WTC11 (cell line): ENCODE measurements around the gene TMPRSS11F. TPM values are rescaled to one million over a fixed set of nuclear protein-coding genes. Genes with fewer than 3 reads are reported as not detected.

Experiments used
- ATAC-seq: fragments of 200-7000 bp; cut with Tn5 transposase; 2 replicates; pipeline ENCODE4 v1.10.0; 2021; ENCODE audit warnings: mild to moderate bottlenecking, moderate library complexity
- CTCF ChIA-PET: fragments of 300-600 bp; sonication (Branson Sonifier 250); formaldehyde crosslinking; loops from one replicate; lab custom pipeline; 2021; ENCODE audit warnings: antibody characterized with exemption; lab: Charles Lee
- POLR2A ChIA-PET: fragments of 350-600 bp; sonication (Branson Sonifier 250); formaldehyde crosslinking; loops from one replicate; lab custom pipeline; 2021; ENCODE audit warnings: antibody characterized with exemption; lab: Charles Lee
- DNase-seq: peaks from one replicate; pipeline ENCODE4 v3.0.0; 2021; ENCODE audit warnings: low spot score
- H3K27ac Mint-ChIP-seq: 2 replicates; pipeline ENCODE4 v1.8.0; 2021; ENCODE audit warnings: mixed read lengths
- H3K27me3 Mint-ChIP-seq: 2 replicates; pipeline ENCODE4 v1.8.0; 2021; ENCODE audit warnings: low read depth, mild to moderate bottlenecking, moderate library complexity, mixed read lengths
- H3K36me3 Mint-ChIP-seq: 2 replicates; pipeline ENCODE4 v1.8.0; 2021; ENCODE audit warnings: mixed read lengths
- H3K4me1 Mint-ChIP-seq: 2 replicates; pipeline ENCODE4 v1.8.0; 2022; ENCODE audit warnings: mixed read lengths
- H3K4me3 Mint-ChIP-seq: 2 replicates; pipeline ENCODE4 v1.8.0; 2021; ENCODE audit warnings: mild to moderate bottlenecking, moderate library complexity, mixed read lengths
- H3K9me3 Mint-ChIP-seq: 2 replicates; pipeline ENCODE4 v1.8.0; 2021; ENCODE audit warnings: mixed read lengths
- ESRRA ChIP-seq: sonication (generic); formaldehyde crosslinking; IDR thresholded peaks from 2 replicates; pipeline ENCODE4 v1.8.1; 2022; ENCODE audit warnings: mild to moderate bottlenecking, missing genetic modification reagents, borderline replicate concordance
- FOXJ3 ChIP-seq: sonication (generic); formaldehyde crosslinking; IDR thresholded peaks from 2 replicates; pipeline ENCODE4 v1.9.0; 2021; ENCODE audit warnings: missing genetic modification reagents, mild to moderate bottlenecking, borderline replicate concordance
- KAT7 ChIP-seq: sonication (generic); formaldehyde crosslinking; IDR thresholded peaks from 2 replicates; pipeline ENCODE4 v1.8.1; 2023; ENCODE audit warnings: missing genetic modification reagents, mild to moderate bottlenecking, borderline replicate concordance
- MYBL2 ChIP-seq: sonication (generic); formaldehyde crosslinking; IDR thresholded peaks from 2 replicates; pipeline ENCODE4 v1.8.1; 2023; ENCODE audit warnings: mild to moderate bottlenecking, moderate library complexity, missing genetic modification reagents
- SP1 ChIP-seq: sonication (generic); formaldehyde crosslinking; conservative IDR thresholded peaks from 2 replicates; pipeline ENCODE4 v1.8.1; 2022; ENCODE audit warnings: missing genetic modification reagents
- TEAD1 ChIP-seq: sonication (generic); formaldehyde crosslinking; IDR thresholded peaks from 2 replicates; pipeline ENCODE4 v1.8.0; 2022; ENCODE audit warnings: mild to moderate bottlenecking, missing genetic modification reagents
- TEAD4 ChIP-seq: sonication (generic); formaldehyde crosslinking; IDR thresholded peaks from 2 replicates; pipeline ENCODE4 v1.8.0; 2022; ENCODE audit warnings: mild to moderate bottlenecking, missing genetic modification reagents
- ZNF263 ChIP-seq: sonication (generic); formaldehyde crosslinking; IDR thresholded peaks from 2 replicates; pipeline ENCODE4 v1.8.1; 2022; ENCODE audit warnings: low read depth, mild to moderate bottlenecking, moderate library complexity, missing genetic modification reagents
- ZNF396 ChIP-seq: fragments of 250-450 bp; sonication (Bioruptor Pico); IDR thresholded peaks from 2 replicates; pipeline ENCODE4 v1.8.0; 2021; ENCODE audit warnings: mild to moderate bottlenecking, moderate library complexity, borderline replicate concordance
- total RNA-seq: library from RNA; stranded (reverse); gene quantifications from 3 replicates; pipeline ENCODE4 v1.2.3, GENCODE V29; 2021
- TF ChIP-seq, protein P1 (sequence below): sonication (generic); formaldehyde crosslinking; IDR thresholded peaks from 2 replicates; pipeline ENCODE4 v1.8.0; 2023; ENCODE audit warnings: missing genetic modification reagents, mild to moderate bottlenecking, borderline replicate concordance
- TF ChIP-seq, protein P2 (sequence below): sonication (generic); formaldehyde crosslinking; IDR thresholded peaks from 2 replicates; pipeline ENCODE4 v1.8.1; 2022; ENCODE audit warnings: mild to moderate bottlenecking, moderate library complexity, missing genetic modification reagents
- TF ChIP-seq, protein P3 (sequence below): sonication (generic); formaldehyde crosslinking; conservative IDR thresholded peaks from 2 replicates; pipeline ENCODE4 v1.8.1; 2023; ENCODE audit warnings: mild to moderate bottlenecking, low read depth, missing genetic modification reagents, moderate library complexity
- TF ChIP-seq, protein P4 (sequence below): fragments of 250-450 bp; sonication (Bioruptor Pico); IDR thresholded peaks from 2 replicates; pipeline ENCODE4 v1.9.0; 2021; ENCODE audit warnings: mild to moderate bottlenecking, borderline replicate concordance
- TF ChIP-seq, protein P5 (sequence below): sonication (generic); formaldehyde crosslinking; IDR thresholded peaks from 2 replicates; pipeline ENCODE4 v1.8.1; 2022; ENCODE audit warnings: low read depth, missing genetic modification reagents, borderline replicate concordance

The TMPRSS11F gene
- total RNA-seq, 1 experiment from 2014 or later, result not detected

DNA sequence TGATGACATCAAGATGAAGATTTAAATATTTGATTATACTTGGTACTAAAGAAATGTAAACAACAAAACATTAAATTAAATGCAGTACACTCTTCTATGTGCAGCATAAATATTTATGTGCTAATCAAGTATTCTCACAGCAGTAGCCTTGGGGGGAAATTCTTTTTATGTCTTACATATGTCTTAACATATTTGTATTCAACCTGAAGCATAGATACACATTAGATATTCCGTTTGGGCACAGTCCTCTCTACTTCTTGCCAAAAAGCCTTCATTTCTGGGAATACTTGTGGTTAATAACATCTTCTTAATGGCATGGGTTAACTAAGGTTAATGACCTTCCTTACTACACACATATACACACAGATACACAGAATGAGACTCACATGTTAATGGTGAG, 19.8 kb downstream of the TMPRSS11F start:
- CTCF ChIA-PET, result no interaction called here
- ATAC-seq (no peak), DNase-seq (no peak)
- Mint-ChIP-seq H3K9me3 (no peaks in the 10 kb centered on the region), H3K27ac (no peak overlapping the region), H3K36me3 (no peaks in the 10 kb centered on the region), H3K4me1 (peaks cover 8% of the 10 kb centered on the region)
- TF ChIP-seq, protein P1, sequence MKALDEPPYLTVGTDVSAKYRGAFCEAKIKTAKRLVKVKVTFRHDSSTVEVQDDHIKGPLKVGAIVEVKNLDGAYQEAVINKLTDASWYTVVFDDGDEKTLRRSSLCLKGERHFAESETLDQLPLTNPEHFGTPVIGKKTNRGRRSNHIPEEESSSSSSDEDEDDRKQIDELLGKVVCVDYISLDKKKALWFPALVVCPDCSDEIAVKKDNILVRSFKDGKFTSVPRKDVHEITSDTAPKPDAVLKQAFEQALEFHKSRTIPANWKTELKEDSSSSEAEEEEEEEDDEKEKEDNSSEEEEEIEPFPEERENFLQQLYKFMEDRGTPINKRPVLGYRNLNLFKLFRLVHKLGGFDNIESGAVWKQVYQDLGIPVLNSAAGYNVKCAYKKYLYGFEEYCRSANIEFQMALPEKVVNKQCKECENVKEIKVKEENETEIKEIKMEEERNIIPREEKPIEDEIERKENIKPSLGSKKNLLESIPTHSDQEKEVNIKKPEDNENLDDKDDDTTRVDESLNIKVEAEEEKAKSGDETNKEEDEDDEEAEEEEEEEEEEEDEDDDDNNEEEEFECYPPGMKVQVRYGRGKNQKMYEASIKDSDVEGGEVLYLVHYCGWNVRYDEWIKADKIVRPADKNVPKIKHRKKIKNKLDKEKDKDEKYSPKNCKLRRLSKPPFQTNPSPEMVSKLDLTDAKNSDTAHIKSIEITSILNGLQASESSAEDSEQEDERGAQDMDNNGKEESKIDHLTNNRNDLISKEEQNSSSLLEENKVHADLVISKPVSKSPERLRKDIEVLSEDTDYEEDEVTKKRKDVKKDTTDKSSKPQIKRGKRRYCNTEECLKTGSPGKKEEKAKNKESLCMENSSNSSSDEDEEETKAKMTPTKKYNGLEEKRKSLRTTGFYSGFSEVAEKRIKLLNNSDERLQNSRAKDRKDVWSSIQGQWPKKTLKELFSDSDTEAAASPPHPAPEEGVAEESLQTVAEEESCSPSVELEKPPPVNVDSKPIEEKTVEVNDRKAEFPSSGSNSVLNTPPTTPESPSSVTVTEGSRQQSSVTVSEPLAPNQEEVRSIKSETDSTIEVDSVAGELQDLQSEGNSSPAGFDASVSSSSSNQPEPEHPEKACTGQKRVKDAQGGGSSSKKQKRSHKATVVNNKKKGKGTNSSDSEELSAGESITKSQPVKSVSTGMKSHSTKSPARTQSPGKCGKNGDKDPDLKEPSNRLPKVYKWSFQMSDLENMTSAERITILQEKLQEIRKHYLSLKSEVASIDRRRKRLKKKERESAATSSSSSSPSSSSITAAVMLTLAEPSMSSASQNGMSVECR (CRISPR knock-in tag), result no peak
- TF ChIP-seq, protein P2, sequence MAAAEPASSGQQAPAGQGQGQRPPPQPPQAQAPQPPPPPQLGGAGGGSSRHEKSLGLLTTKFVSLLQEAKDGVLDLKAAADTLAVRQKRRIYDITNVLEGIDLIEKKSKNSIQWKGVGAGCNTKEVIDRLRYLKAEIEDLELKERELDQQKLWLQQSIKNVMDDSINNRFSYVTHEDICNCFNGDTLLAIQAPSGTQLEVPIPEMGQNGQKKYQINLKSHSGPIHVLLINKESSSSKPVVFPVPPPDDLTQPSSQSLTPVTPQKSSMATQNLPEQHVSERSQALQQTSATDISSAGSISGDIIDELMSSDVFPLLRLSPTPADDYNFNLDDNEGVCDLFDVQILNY (CRISPR knock-in tag), result no peak
- TF ChIP-seq TEAD1 (CRISPR knock-in tag) (no peak), ZNF396 (CRISPR knock-in tag) (no peak), KAT7 (CRISPR knock-in tag) (no peak), ZNF263 (CRISPR knock-in tag) (no peak), SP1 (CRISPR knock-in tag) (no peak), FOXJ3 (CRISPR knock-in tag) (no peak), TEAD4 (CRISPR knock-in tag) (no peak), MYBL2 (CRISPR knock-in tag) (no peak), ESRRA (CRISPR knock-in tag) (no peak)
- TF ChIP-seq, protein P3, sequence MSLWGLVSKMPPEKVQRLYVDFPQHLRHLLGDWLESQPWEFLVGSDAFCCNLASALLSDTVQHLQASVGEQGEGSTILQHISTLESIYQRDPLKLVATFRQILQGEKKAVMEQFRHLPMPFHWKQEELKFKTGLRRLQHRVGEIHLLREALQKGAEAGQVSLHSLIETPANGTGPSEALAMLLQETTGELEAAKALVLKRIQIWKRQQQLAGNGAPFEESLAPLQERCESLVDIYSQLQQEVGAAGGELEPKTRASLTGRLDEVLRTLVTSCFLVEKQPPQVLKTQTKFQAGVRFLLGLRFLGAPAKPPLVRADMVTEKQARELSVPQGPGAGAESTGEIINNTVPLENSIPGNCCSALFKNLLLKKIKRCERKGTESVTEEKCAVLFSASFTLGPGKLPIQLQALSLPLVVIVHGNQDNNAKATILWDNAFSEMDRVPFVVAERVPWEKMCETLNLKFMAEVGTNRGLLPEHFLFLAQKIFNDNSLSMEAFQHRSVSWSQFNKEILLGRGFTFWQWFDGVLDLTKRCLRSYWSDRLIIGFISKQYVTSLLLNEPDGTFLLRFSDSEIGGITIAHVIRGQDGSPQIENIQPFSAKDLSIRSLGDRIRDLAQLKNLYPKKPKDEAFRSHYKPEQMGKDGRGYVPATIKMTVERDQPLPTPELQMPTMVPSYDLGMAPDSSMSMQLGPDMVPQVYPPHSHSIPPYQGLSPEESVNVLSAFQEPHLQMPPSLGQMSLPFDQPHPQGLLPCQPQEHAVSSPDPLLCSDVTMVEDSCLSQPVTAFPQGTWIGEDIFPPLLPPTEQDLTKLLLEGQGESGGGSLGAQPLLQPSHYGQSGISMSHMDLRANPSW (CRISPR knock-in tag), result no peak
- TF ChIP-seq, protein P4, sequence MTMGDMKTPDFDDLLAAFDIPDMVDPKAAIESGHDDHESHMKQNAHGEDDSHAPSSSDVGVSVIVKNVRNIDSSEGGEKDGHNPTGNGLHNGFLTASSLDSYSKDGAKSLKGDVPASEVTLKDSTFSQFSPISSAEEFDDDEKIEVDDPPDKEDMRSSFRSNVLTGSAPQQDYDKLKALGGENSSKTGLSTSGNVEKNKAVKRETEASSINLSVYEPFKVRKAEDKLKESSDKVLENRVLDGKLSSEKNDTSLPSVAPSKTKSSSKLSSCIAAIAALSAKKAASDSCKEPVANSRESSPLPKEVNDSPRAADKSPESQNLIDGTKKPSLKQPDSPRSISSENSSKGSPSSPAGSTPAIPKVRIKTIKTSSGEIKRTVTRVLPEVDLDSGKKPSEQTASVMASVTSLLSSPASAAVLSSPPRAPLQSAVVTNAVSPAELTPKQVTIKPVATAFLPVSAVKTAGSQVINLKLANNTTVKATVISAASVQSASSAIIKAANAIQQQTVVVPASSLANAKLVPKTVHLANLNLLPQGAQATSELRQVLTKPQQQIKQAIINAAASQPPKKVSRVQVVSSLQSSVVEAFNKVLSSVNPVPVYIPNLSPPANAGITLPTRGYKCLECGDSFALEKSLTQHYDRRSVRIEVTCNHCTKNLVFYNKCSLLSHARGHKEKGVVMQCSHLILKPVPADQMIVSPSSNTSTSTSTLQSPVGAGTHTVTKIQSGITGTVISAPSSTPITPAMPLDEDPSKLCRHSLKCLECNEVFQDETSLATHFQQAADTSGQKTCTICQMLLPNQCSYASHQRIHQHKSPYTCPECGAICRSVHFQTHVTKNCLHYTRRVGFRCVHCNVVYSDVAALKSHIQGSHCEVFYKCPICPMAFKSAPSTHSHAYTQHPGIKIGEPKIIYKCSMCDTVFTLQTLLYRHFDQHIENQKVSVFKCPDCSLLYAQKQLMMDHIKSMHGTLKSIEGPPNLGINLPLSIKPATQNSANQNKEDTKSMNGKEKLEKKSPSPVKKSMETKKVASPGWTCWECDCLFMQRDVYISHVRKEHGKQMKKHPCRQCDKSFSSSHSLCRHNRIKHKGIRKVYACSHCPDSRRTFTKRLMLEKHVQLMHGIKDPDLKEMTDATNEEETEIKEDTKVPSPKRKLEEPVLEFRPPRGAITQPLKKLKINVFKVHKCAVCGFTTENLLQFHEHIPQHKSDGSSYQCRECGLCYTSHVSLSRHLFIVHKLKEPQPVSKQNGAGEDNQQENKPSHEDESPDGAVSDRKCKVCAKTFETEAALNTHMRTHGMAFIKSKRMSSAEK (CRISPR knock-in tag), result no peak
- TF ChIP-seq, protein P5, sequence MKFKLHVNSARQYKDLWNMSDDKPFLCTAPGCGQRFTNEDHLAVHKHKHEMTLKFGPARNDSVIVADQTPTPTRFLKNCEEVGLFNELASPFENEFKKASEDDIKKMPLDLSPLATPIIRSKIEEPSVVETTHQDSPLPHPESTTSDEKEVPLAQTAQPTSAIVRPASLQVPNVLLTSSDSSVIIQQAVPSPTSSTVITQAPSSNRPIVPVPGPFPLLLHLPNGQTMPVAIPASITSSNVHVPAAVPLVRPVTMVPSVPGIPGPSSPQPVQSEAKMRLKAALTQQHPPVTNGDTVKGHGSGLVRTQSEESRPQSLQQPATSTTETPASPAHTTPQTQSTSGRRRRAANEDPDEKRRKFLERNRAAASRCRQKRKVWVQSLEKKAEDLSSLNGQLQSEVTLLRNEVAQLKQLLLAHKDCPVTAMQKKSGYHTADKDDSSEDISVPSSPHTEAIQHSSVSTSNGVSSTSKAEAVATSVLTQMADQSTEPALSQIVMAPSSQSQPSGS (CRISPR knock-in tag), result no peak
- TF ChIP-seq, all 79 proteins: peak for 0
- H3K4me3 Mint-ChIP-seq, result no peak overlapping the region
- H3K27me3 Mint-ChIP-seq, result no peaks in the 10 kb centered on the region
- POLR2A ChIA-PET, result no interaction called here
